Stimulated activated CD4-positive, alpha-beta T cell treated with anti-CD3 and anti-CD28 coated beads, Interleukin-12 subunit alpha, Interleukin-12 subunit beta, amount 100 ng/mL, for 4 hours (primary cell): ENCODE results near the gene TSPAN10.

ENCODE experiments used
- DNase-seq: peaks from one replicate; pipeline ENCODE4 v3.0.0-alpha.2; 2020

Gene TSPAN10

GRCh38 chr17:81690549-81690948 lies 53.6 kb downstream of the TSPAN10 start:
- no peak for DNase-seq

- DNase-seq = no peak
Measured at GRCh38 chr17:81691196-81691595, 54.2 kb downstream of the TSPAN10 start.

DNA sequence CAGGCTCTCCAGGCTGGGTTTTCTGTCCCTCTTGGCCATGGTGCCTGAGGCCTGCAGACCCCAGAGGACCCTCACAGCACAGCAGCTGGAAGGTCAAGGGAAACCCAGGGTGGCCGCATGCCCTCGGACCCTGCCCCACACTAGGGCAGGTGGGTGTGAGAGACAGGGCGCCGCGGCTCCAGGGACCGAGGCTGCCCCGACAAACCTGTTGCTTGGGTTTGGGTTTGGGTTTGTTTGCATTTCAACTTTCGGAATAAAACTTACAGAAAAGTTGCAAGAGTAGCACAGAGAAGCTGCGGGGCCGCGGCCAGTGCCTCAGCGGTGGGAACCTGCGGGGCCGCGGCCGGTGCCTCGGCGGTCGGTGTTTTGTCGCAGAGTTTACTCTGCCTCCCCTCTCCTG lies 54.6 kb downstream of the TSPAN10 start:
- DNase-seq = no peak

GRCh38 chr17:81693509-81694210 lies 56.7 kb downstream of the TSPAN10 start:
- DNase-seq = no peak

DNA sequence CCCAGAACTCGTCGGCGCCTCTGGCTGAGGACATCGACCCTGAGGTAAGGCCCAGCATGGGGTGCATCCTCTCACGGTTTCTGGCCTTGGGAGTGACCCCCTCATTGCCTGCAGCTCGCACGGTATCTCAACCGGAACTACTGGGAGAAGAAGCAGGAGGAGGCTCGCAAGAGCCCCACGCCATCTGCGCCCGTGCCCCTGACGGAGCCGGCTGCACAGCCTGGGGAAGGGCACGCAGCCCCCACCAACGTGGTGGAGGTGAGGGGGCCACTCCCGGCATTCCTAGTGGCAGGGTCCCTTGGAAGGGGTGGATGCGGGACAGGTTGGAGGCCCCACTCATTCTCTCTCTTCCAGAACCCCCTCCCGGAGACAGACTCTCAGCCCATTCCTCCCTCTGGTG lies 57.8 kb downstream of the TSPAN10 start:
- no peak for DNase-seq

DNA sequence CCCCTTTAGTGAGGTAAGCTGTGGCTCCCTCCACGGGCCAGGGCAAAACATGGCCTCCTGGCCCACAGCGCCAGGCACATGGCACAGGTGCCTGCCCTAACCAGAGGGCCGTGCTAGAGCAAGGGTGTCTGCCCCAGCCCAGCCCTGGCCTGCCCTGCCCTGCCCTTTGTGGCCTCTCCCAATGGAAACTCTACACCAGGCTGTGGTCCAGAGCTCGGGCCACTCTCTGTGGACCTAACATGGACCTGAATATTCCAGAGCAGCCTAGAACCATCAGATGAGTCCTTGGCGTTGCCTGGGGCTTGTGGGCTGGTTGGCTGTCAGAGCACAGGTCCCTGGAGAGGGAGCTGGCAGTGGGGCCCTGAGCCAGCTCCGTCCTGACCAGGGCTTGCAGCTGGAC lies 58.2 kb downstream of the TSPAN10 start:
- no peak for DNase-seq

GRCh38 chr17:81695801-81696200 lies 58.8 kb downstream of the TSPAN10 start:
- DNase-seq = no peak

DNA sequence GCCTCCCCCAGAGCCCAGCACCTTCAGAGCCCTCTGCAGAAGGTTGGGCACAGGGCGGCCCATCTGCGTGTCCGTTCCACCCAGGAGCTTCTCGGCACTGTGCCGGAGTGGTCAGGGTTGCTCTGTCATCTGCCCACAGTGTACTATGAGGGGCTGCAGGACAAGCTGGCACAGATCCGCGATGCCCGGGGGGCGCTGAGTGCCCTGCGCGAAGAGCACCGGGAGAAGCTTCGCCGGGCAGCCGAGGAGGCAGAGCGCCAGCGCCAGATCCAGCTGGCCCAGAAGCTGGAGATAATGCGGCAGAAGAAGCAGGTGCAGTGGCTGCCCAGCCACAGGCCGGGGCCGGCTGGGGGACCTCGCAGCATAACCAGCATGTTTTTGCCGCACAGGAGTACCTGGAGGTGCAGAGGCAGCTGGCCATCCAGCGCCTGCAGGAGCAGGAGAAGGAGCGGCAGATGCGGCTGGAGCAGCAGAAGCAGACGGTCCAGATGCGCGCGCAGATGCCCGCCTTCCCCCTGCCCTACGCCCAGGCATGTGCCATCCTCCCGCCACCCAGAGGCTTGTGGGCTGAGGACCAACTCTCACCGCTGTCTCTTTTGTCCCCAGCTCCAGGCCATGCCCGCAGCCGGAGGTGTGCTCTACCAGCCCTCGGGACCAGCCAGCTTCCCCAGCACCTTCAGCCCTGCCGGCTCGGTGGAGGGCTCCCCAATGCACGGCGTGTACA lies 59.4 kb downstream of the TSPAN10 start:
- DNase-seq = no peak

DNA sequence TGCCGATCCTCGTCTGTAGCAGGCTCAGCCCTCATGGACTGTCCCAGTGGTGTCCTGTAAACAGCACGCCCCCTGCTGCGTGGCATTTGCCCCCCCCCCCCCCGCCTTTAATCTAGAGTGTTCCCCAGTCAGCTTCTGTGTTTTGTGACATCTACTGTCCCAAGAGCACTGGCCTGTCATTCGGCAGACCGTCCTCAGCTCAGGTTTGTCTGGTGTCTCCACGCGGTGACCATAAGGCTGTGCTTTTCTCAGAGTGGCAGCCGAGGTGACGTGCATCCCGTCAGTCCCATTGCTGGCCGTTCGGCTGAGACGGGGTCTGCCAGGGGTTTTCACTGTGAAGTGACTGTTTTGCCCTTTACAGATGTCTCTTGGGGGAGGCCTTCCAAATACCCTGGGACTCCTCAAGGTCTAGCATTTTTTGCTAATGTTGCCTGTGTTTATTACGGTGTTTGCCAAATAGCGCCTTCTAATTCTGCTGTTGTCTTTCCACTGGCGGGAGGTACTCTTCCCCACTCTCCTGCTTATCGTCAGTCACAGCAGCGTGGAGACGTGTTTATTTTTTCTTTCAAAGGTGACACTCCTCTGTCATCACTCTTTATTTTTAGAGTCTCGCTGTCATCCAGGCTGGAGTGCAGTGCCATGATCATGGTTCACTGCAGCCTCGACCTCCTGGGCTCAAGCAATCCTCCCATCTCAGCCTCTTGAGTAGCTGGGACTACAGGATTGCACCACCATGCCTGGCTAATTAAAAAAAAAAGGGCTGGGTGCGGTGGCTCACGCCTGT lies 60.5 kb downstream of the TSPAN10 start:
- no peak for DNase-seq
